ENCODE results near the gene TMEM184A. TPM values are rescaled to one million over a fixed set of nuclear protein-coding genes. Genes with fewer than 3 reads are reported as not detected.

TMEM184A gene
- total and polyA plus RNA-seq, 2 of the 4 experiments (the other 2 are of a cell fraction), result 0.36 to 1.9 TPM

- TF ChIP-seq NFE2L2 (IDR thresholded peaks at IDR 0.05; ENCODE audit: low read depth, low read length), result no peak
- no peak for TF ChIP-seq USF2 (IDR thresholded peaks at IDR 0.05; ENCODE audit: low read depth, low read length)
- no peak for TF ChIP-seq ELK1 (IDR thresholded peaks at IDR 0.05; ENCODE audit: borderline replicate concordance, low read depth, low read length)
- TF ChIP-seq MXI1 (IDR thresholded peaks at IDR 0.05; ENCODE audit: borderline replicate concordance, low read depth, low read length), result no peak
- TF ChIP-seq RCOR1 (IDR thresholded peaks at IDR 0.05; ENCODE audit: insufficient replicate concordance, low read length), result no peak
- TF ChIP-seq CHD1 (IDR thresholded peaks at IDR 0.05; ENCODE audit: low read depth, low read length), result no peak
- Histone ChIP-seq H3K27ac (ENCODE audit: insufficient read depth, low read length) (no peak overlapping the region), H3K18ac (ENCODE audit: low read depth, low read length) (no peak overlapping the region), H2AK9ac (replicated peaks; ENCODE audit: low read depth, low read length, poor library complexity) (no peak overlapping the region), H2BK20ac (ENCODE audit: low read depth, low read length) (no peak overlapping the region), H3K9me1 (ENCODE audit: insufficient read depth, low read length) (0 out of 2 replicates have a peak, but pooled peaks cover 3% of the 10 kb centered on the region), H3K14ac (replicated peaks; ENCODE audit: low read depth, low read length) (no peak overlapping the region), H3K9ac (ENCODE audit: low read depth, low read length) (no peak overlapping the region), H4K5ac (ENCODE audit: low read depth, low read length) (no peak overlapping the region), H2AFZ (replicated peaks; ENCODE audit: low read length, poor library complexity) (no peak overlapping the region), H3K23ac (ENCODE audit: low read depth, low read length) (no peak overlapping the region), H3K36me3 (ENCODE audit: control insufficient read depth, insufficient read depth, low read length) (peaks cover 55% of the 10 kb centered on the region), H3K79me1 (ENCODE audit: low read depth in 1 of 2, low read length in 2 of 2) (peaks cover 16 to 42% of the 10 kb centered on the region in 2 experiments), H3K4me3 (ENCODE audit: insufficient read depth, low read depth, low read length) (no peak overlapping the region), H2BK15ac (ENCODE audit: low read depth, low read length) (no peak overlapping the region), H3K4ac (ENCODE audit: low read depth, low read length) (no peak overlapping the region), H2BK5ac (ENCODE audit: low read depth, low read length, poor library complexity, severe bottlenecking) (no peak overlapping the region), H2BK120ac (ENCODE audit: low read depth, low read length) (no peak overlapping the region), H3K4me1 (ENCODE audit: control insufficient read depth, insufficient read depth, low read length) (peaks cover 5% of the 10 kb centered on the region), H3K4me2 (ENCODE audit: low read depth, low read length) (no peak overlapping the region), H3K56ac (ENCODE audit: extremely low read depth, insufficient read depth, low read length) (no peak overlapping the region), H3K27me3 (ENCODE audit: control insufficient read depth, insufficient read depth, low read length) (no peaks in the 10 kb centered on the region), H2AK5ac (ENCODE audit: low read depth, low read length) (no peak overlapping the region), H4K20me1 (ENCODE audit: insufficient read depth, low read length) (peaks cover 18% of the 10 kb centered on the region), H4K8ac (ENCODE audit: low read depth in 2 of 2, low read length in 2 of 2) (no peak overlapping the region), H3K9me3 (ENCODE audit: control insufficient read depth, insufficient read depth, low read length) (no peaks in the 10 kb centered on the region), H4K91ac (ENCODE audit: insufficient read depth, low read depth, low read length) (no peak overlapping the region)
- dilution Hi-C loops (cut with HindIII; ENCODE audit: low sequenced_read_pairs, unreplicated experiment), result no loop called here
- ChIA-PET CTCF (no interaction called here), POLR2A (ENCODE audit: unreplicated experiment) (no interaction called here)
- WGBS, 2 experiments (ENCODE audit: extremely low coverage in 2 of 2, insufficient read length in 1 of 2), result 96% methylated on average over 28 of the region's 34 CpGs; no CpG with 5 or more reads in 1 of the 2 experiments
- no TSS peak for BruUV-seq (replicated peaks)
- in situ Hi-C loops (cut with MboI; ENCODE audit: low sequenced_read_pairs), result no loop called here
- intact Hi-C loops (cut with micrococcal nuclease), result loop anchor here (5.0 kb wide), 1 partner anchor 37 kb away; no protein-coding TSS in a partner anchor
- ATAC-seq (ENCODE audit: low read depth), result no peak
- DNase-seq, result no peak
These were observed 55.8 kb downstream of the TMEM184A start for GRCh38 chr7:1500064-1500807.
